Liver (tissue), 3 donors: ENCODE results near the gene CDK5RAP3.

Experiments used
- GABPA ChIP-seq, 2 donors: IDR thresholded peaks in 1 of 2; conservative IDR thresholded peaks in 1 of 2; 2 replicates each; pipeline ENCODE4 v1.6.1; 2016; ENCODE audit warnings: antibody characterized with exemption in 2 of 2, mild to moderate bottlenecking in 1 of 2, moderate library complexity in 1 of 2
- JUND ChIP-seq, 2 donors: IDR thresholded peaks; 2 replicates each; pipeline ENCODE4 v1.6.1; 2016; ENCODE audit warnings: antibody characterized with exemption in 2 of 2
- RAD21 ChIP-seq, 2 donors: IDR thresholded peaks; 2 replicates each; pipeline ENCODE4 v1.6.1; 2016; ENCODE audit warnings: antibody characterized with exemption in 2 of 2, mild to moderate bottlenecking in 2 of 2
- RXRA ChIP-seq, 2 donors: IDR thresholded peaks; 2 replicates each; pipeline ENCODE4 v1.6.1; 2017 to 2018; ENCODE audit warnings: antibody characterized with exemption in 2 of 2, mild to moderate bottlenecking in 1 of 2
- SP1 ChIP-seq: IDR thresholded peaks from 2 replicates; pipeline ENCODE4 v1.6.1; 2018; ENCODE audit warnings: antibody characterized with exemption, mild to moderate bottlenecking
- YY1 ChIP-seq: IDR thresholded peaks from 2 replicates; pipeline ENCODE4 v1.6.1; 2016; ENCODE audit warnings: antibody characterized with exemption, mild to moderate bottlenecking
- TF ChIP-seq, protein P1 (sequence below): IDR thresholded peaks from 2 replicates; pipeline ENCODE4 v1.6.1; 2016; ENCODE audit warnings: antibody characterized with exemption, mild to moderate bottlenecking
- TF ChIP-seq, protein P2 (sequence below): IDR thresholded peaks from 2 replicates; pipeline ENCODE4 v1.6.1; 2016; ENCODE audit warnings: antibody characterized with exemption
- TF ChIP-seq, protein P3 (sequence below): fragments of 150-350 bp; IDR thresholded peaks from 2 replicates; pipeline ENCODE4 v1.5.1; 2017; ENCODE audit warnings: improper control_type of control experiment, low read depth, low read length; ENCODE audit not compliant: missing input control
- TF ChIP-seq, protein P4 (sequence below): IDR thresholded peaks from 2 replicates; pipeline ENCODE4 v1.6.1; 2016; ENCODE audit warnings: antibody characterized with exemption
- TF ChIP-seq, protein P5 (sequence below): IDR thresholded peaks from 2 replicates; pipeline ENCODE4 v1.6.1; 2016; ENCODE audit warnings: antibody characterized with exemption
- donor health status: healthy.
- donor health status: healthy.

DNA sequence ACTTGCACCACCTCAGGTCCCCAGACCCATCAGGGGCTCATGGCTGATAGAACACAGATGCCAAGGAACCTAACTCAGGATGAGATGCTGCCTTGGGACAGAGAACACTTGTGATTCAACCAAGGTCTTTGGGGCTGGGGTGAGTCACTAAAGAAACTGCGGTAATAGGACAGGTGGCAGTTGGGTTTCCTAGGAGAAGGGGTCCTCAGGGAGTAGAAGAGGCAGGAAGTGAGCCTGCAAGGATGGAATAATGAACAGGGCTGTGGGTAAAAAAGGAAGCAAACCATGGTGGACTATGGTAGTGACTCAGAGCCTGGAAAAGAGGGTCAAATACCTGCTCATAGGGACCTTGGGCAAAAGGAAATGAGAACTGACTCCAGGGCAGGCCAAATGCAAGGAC lies 36.1 kb upstream of the CDK5RAP3 start:
- TF ChIP-seq, protein P1, sequence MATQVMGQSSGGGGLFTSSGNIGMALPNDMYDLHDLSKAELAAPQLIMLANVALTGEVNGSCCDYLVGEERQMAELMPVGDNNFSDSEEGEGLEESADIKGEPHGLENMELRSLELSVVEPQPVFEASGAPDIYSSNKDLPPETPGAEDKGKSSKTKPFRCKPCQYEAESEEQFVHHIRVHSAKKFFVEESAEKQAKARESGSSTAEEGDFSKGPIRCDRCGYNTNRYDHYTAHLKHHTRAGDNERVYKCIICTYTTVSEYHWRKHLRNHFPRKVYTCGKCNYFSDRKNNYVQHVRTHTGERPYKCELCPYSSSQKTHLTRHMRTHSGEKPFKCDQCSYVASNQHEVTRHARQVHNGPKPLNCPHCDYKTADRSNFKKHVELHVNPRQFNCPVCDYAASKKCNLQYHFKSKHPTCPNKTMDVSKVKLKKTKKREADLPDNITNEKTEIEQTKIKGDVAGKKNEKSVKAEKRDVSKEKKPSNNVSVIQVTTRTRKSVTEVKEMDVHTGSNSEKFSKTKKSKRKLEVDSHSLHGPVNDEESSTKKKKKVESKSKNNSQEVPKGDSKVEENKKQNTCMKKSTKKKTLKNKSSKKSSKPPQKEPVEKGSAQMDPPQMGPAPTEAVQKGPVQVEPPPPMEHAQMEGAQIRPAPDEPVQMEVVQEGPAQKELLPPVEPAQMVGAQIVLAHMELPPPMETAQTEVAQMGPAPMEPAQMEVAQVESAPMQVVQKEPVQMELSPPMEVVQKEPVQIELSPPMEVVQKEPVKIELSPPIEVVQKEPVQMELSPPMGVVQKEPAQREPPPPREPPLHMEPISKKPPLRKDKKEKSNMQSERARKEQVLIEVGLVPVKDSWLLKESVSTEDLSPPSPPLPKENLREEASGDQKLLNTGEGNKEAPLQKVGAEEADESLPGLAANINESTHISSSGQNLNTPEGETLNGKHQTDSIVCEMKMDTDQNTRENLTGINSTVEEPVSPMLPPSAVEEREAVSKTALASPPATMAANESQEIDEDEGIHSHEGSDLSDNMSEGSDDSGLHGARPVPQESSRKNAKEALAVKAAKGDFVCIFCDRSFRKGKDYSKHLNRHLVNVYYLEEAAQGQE = no peak
- TF ChIP-seq, protein P2, sequence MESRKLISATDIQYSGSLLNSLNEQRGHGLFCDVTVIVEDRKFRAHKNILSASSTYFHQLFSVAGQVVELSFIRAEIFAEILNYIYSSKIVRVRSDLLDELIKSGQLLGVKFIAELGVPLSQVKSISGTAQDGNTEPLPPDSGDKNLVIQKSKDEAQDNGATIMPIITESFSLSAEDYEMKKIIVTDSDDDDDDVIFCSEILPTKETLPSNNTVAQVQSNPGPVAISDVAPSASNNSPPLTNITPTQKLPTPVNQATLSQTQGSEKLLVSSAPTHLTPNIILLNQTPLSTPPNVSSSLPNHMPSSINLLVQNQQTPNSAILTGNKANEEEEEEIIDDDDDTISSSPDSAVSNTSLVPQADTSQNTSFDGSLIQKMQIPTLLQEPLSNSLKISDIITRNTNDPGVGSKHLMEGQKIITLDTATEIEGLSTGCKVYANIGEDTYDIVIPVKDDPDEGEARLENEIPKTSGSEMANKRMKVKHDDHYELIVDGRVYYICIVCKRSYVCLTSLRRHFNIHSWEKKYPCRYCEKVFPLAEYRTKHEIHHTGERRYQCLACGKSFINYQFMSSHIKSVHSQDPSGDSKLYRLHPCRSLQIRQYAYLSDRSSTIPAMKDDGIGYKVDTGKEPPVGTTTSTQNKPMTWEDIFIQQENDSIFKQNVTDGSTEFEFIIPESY = no peak
- TF ChIP-seq GABPA (IDR thresholded peaks at IDR 0.05 in 1 of 2, conservative IDR thresholded peaks at IDR 0.05 in 1 of 2) = no peak
- TF ChIP-seq, protein P3, sequence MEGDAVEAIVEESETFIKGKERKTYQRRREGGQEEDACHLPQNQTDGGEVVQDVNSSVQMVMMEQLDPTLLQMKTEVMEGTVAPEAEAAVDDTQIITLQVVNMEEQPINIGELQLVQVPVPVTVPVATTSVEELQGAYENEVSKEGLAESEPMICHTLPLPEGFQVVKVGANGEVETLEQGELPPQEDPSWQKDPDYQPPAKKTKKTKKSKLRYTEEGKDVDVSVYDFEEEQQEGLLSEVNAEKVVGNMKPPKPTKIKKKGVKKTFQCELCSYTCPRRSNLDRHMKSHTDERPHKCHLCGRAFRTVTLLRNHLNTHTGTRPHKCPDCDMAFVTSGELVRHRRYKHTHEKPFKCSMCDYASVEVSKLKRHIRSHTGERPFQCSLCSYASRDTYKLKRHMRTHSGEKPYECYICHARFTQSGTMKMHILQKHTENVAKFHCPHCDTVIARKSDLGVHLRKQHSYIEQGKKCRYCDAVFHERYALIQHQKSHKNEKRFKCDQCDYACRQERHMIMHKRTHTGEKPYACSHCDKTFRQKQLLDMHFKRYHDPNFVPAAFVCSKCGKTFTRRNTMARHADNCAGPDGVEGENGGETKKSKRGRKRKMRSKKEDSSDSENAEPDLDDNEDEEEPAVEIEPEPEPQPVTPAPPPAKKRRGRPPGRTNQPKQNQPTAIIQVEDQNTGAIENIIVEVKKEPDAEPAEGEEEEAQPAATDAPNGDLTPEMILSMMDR = no peak
- no peak for TF ChIP-seq RXRA (IDR thresholded peaks at IDR 0.05)
- TF ChIP-seq, protein P4, sequence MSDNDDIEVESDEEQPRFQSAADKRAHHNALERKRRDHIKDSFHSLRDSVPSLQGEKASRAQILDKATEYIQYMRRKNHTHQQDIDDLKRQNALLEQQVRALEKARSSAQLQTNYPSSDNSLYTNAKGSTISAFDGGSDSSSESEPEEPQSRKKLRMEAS = no peak
- TF ChIP-seq RAD21 (IDR thresholded peaks at IDR 0.05) = no peak
- no peak for TF ChIP-seq SP1
- TF ChIP-seq YY1 = no peak
- TF ChIP-seq, protein P5, sequence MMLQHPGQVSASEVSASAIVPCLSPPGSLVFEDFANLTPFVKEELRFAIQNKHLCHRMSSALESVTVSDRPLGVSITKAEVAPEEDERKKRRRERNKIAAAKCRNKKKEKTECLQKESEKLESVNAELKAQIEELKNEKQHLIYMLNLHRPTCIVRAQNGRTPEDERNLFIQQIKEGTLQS = no peak
- TF ChIP-seq JUND (IDR thresholded peaks at IDR 0.05) = no peak
